Peyer's patch (tissue), 4 donors: ENCODE data around the gene CHD9. TPM values are rescaled to one million over a fixed set of nuclear protein-coding genes. Genes with fewer than 3 reads are reported as not detected.
"Not testable (repeated sequence)": the region's sequence is repeated elsewhere in the genome, so short reads cannot be mapped to it uniquely, and the experiment has no call there.

Experiments used
- DNase-seq, 3 donors: peaks; one replicate each; pipeline ENCODE4 v3.0.0-alpha.2; 2017 to 2019
- H3K27ac ChIP-seq, 4 donors: fragments of 200-600 bp; sonication (generic); one replicate each; pipeline ENCODE4 v1.5.1; 2016 to 2019
- H3K27me3 ChIP-seq, 2 donors: fragments of 200-600 bp; sonication (generic); one replicate each; pipeline ENCODE4 v1.5.1; 2019
- H3K36me3 ChIP-seq, 3 donors: fragments of 200-600 bp; sonication (generic); one replicate each; pipeline ENCODE4 v1.5.1; 2016 to 2019
- H3K4me1 ChIP-seq, 4 donors: fragments of 200-600 bp; sonication (generic); one replicate each; pipeline ENCODE4 v1.5.1; 2016 to 2019
- H3K4me3 ChIP-seq, 4 donors: fragments of 200-600 bp; sonication (generic); 1 replicate in 3 of 4; 2 replicates in 1 of 4; pipeline ENCODE4 v1.5.1; 2016 to 2019; ENCODE audit warnings: mild to moderate bottlenecking in 1 of 4
- H3K9me3 ChIP-seq, 4 donors: fragments of 200-600 bp; sonication (generic); one replicate each; pipeline ENCODE4 v1.5.1; 2016 to 2019; ENCODE audit warnings: mild to moderate bottlenecking in 1 of 4
- POLR2A ChIP-seq, 2 donors: fragments of 450-650 bp; IDR thresholded peaks; one replicate each; pipeline ENCODE4 v1.5.1; 2017; ENCODE audit warnings: antibody characterized with exemption in 2 of 2, mild to moderate bottlenecking in 2 of 2, moderate library complexity in 2 of 2
- total RNA-seq, 4 donors: library from RNA; depleted of rRNA; stranded (reverse); fragments of >200 nt; gene quantifications; one replicate each; pipeline ENCODE4 v1.1.0, GENCODE V29; 2016
- TF ChIP-seq, protein P1 (sequence below), 6 experiments: fragments of 450-650 bp in 4 of 6; fragments of 200-600 bp in 2 of 6; sonication (generic) in 1 of 6; IDR thresholded peaks; one replicate each; pipeline ENCODE4 v1.5.1; 2017 to 2019; ENCODE audit warnings: antibody characterized with exemption in 6 of 6, mild to moderate bottlenecking in 3 of 6, moderate library complexity in 1 of 6

The CHD9 gene
- total RNA-seq, 4 donors from 2014 or later = 48.4 to 187 (median 79.3) TPM

DNA sequence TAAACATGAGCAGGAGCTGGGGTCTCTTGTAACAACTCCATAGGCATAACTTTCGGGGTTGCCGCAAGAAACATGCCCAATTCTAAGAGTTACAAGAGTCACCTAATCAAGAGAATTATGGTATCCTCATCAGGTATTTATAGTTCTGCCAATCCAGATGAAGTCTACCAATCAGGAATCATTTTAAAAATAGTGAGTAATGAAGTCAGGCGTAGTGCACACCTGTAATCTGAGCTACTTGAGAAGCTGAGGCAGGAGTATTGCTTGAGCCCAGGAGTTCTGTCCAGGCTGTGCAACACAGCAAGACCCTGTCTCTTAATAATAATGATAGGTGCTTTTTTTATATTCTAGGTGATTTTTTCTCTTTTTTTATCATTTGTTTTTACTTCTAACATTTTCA, 251.0 kb downstream of the CHD9 start:
- no peak for DNase-seq
- Histone ChIP-seq H3K4me3 (no peak overlapping the region), H3K27ac (no peak overlapping the region), H3K4me1 (no peaks in the 10 kb centered on the region), H3K36me3 (peaks cover 0 to 81% (median 0%) of the 10 kb centered on the region in 3 donors), H3K27me3 (no peaks in the 10 kb centered on the region), H3K9me3 (no peaks in the 10 kb centered on the region)
- TF ChIP-seq, protein P1, sequence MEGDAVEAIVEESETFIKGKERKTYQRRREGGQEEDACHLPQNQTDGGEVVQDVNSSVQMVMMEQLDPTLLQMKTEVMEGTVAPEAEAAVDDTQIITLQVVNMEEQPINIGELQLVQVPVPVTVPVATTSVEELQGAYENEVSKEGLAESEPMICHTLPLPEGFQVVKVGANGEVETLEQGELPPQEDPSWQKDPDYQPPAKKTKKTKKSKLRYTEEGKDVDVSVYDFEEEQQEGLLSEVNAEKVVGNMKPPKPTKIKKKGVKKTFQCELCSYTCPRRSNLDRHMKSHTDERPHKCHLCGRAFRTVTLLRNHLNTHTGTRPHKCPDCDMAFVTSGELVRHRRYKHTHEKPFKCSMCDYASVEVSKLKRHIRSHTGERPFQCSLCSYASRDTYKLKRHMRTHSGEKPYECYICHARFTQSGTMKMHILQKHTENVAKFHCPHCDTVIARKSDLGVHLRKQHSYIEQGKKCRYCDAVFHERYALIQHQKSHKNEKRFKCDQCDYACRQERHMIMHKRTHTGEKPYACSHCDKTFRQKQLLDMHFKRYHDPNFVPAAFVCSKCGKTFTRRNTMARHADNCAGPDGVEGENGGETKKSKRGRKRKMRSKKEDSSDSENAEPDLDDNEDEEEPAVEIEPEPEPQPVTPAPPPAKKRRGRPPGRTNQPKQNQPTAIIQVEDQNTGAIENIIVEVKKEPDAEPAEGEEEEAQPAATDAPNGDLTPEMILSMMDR (IDR thresholded peaks at IDR 0.05) = no peak
- no peak for TF ChIP-seq POLR2A (IDR thresholded peaks at IDR 0.05)

DNA sequence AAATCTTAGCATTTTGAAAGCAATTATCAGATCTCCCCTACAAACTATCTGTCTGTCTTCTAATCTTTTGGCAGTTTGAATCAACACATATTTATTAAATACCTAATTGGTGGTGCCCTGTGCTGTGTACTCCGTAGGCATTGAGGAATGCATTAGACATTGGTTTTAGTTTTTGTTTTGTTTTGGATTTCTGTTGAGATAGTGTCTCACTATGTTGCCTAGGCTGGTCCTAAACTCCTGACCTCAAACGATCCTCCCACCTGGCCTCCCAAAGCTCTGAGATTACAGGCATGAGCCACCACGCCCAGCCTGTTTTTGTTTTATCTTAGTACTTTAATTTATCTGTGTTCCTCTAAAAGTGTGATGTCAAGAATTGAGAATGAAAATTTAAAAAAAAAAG, 254.7 kb downstream of the CHD9 start:
- no peak for DNase-seq
- Histone ChIP-seq H3K36me3 (peaks cover 0 to 92% (median 0%) of the 10 kb centered on the region in 3 donors), H3K9me3 (no peaks in the 10 kb centered on the region), H3K27ac (no peak overlapping the region), H3K4me3 (no peak overlapping the region), H3K27me3 (no peaks in the 10 kb centered on the region), H3K4me1 (no peaks in the 10 kb centered on the region)
- TF ChIP-seq POLR2A (IDR thresholded peaks at IDR 0.05) = no peak
- TF ChIP-seq, protein P1 (IDR thresholded peaks at IDR 0.05) = no peak

DNA sequence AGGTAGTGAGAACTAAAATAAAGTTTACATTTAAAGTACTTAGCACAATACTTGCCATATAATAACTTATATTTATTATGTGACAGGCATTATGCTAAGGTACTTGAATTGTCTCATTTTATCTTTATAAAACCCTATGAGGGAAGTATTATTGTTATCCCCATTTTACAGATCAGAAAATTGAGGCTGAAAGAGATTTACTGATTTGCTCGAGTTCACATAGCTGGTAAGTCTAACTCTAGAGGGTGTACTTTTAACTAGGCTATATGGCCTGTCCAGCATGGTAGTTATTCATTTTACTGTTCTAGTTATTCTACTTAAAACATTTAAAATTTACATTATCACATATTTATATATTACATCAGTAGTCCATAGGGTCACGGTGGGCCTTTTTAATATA, 266.2 kb downstream of the CHD9 start:
- no peaks in the 10 kb centered on the region for H3K9me3 ChIP-seq
- no peak for DNase-seq
- peaks cover 0 to 91% (median 0%) of the 10 kb centered on the region in 3 donors for H3K36me3 ChIP-seq
- no peaks in the 10 kb centered on the region for H3K4me1 ChIP-seq
- TF ChIP-seq POLR2A (IDR thresholded peaks at IDR 0.05) = no peak
- TF ChIP-seq, protein P1 (IDR thresholded peaks at IDR 0.05) = no peak
- no peaks in the 10 kb centered on the region for H3K27me3 ChIP-seq
- H3K27ac ChIP-seq = no peak overlapping the region
- H3K4me3 ChIP-seq = no peak overlapping the region

- no peaks in the 10 kb centered on the region for H3K9me3 ChIP-seq
- no peaks in the 10 kb centered on the region for H3K27me3 ChIP-seq
- H3K27ac ChIP-seq = no peak overlapping the region
- DNase-seq = no peak
- TF ChIP-seq, protein P1 (IDR thresholded peaks at IDR 0.05) = no peak
- no peak for TF ChIP-seq POLR2A (IDR thresholded peaks at IDR 0.05)
- peaks cover 0 to 63% (median 0%) of the 10 kb centered on the region in 3 donors for H3K36me3 ChIP-seq
- H3K4me3 ChIP-seq = no peak overlapping the region
- H3K4me1 ChIP-seq = no peaks in the 10 kb centered on the region
Observed at GRCh38 chr16:53323924-53324323, 269.1 kb downstream of the CHD9 start.

- not testable (repeated sequence) for H3K4me1 ChIP-seq, H3K9me3 ChIP-seq, H3K36me3 ChIP-seq, H3K27ac ChIP-seq, H3K4me3 ChIP-seq, H3K27me3 ChIP-seq, DNase-seq
Observed at GRCh38 chr16:53330991-53331390, 276.2 kb downstream of the CHD9 start.

DNA sequence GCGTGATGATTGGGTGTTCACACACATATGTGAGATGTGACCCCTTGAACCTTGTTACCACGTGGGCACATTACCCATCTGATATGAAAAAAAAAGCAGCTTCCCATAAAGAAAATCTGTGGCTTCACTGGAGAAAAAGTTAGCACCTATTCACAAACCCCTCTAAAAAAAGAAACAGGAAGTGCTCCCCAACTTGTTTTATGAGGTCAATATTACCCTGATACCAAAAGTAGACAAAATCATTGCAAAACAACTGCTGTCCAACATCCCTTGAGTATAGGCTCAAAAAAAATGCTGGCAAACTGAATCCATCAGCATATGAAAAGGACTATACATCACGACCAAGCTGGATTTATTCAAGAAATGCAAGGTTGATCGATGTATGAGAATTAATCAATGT, 279.8 kb downstream of the CHD9 start:
- Histone ChIP-seq H3K27me3 (no peaks in the 10 kb centered on the region), H3K4me1 (no peaks in the 10 kb centered on the region), H3K27ac (no peak overlapping the region), H3K36me3 (no peaks in the 10 kb centered on the region), H3K4me3 (no peak overlapping the region), H3K9me3 (no peaks in the 10 kb centered on the region)
- DNase-seq = no peak
- TF ChIP-seq POLR2A (IDR thresholded peaks at IDR 0.05) = no peak
- TF ChIP-seq, protein P1 (IDR thresholded peaks at IDR 0.05) = no peak
